Upper lobe of left lung (tissue), 6 donors: ENCODE results near the gene TBC1D4. TPM values are rescaled to one million over a fixed set of nuclear protein-coding genes. Genes with fewer than 3 reads are reported as not detected.

ENCODE experiments used
- ATAC-seq, 2 donors: fragments of 200-7000 bp; cut with Tn5 transposase; one replicate each; pipeline ENCODE4 v1.9.1; 2022; ENCODE audit warnings: mild to moderate bottlenecking in 2 of 2, moderate library complexity in 2 of 2; ENCODE audit not compliant: low FRiP score in 2 of 2
- DNase-seq, 2 donors: peaks; one replicate each; pipeline ENCODE4 v3.0.0-alpha.2; 2019 to 2020
- H3K27ac ChIP-seq, 4 donors: fragments of 200-600 bp; sonication (generic); one replicate each; pipeline ENCODE4 v1.5.1; 2016 to 2019
- H3K27me3 ChIP-seq, 4 donors: fragments of 200-600 bp; sonication (generic); one replicate each; pipeline ENCODE4 v1.5.1; 2017 to 2019
- H3K36me3 ChIP-seq, 4 donors: fragments of 200-600 bp; sonication (generic); one replicate each; pipeline ENCODE4 v1.5.1; 2016 to 2019
- H3K4me1 ChIP-seq, 4 donors: fragments of 200-600 bp; sonication (generic); one replicate each; pipeline ENCODE4 v1.5.1; 2018 to 2019
- H3K4me3 ChIP-seq, 4 donors: fragments of 200-600 bp; sonication (generic); one replicate each; pipeline ENCODE4 v1.5.1; 2017 to 2019; ENCODE audit warnings: mild to moderate bottlenecking in 2 of 4, moderate library complexity in 1 of 4
- H3K9me3 ChIP-seq, 4 donors: fragments of 200-600 bp; sonication (generic); one replicate each; pipeline ENCODE4 v1.5.1; 2018 to 2019
- EP300 ChIP-seq, 4 donors: sonication (generic); formaldehyde crosslinking; IDR thresholded peaks; one replicate each; pipeline ENCODE4 v1.5.1; 2017; ENCODE audit warnings: antibody characterized with exemption in 4 of 4, control low read depth in 2 of 4
- POLR2A ChIP-seq, 4 donors: fragments of 450-650 bp; IDR thresholded peaks; one replicate each; pipeline ENCODE4 v1.5.1; 2016 to 2017; ENCODE audit warnings: antibody characterized with exemption in 4 of 4, mild to moderate bottlenecking in 2 of 4
- POLR2AphosphoS5 ChIP-seq, 2 donors: sonication (generic); formaldehyde crosslinking; IDR thresholded peaks; one replicate each; pipeline ENCODE4 v1.5.1; 2017; ENCODE audit warnings: antibody characterized with exemption in 2 of 2
- WGBS, 2 donors: methylation state at CpG; one replicate each; pipeline ENCODE4 v1.1.5; 2017 to 2018; 5-methylcytosine and 5-hydroxymethylcytosine counted together
- total RNA-seq, 6 donors: library from RNA; depleted of rRNA in 4 of 6; stranded (reverse); fragments of >200 nt in 4 of 6; gene quantifications; one replicate each; pipeline versions ENCODE4 v1.1.0 to v1.2.1, GENCODE V29; 2016 to 2021
- TF ChIP-seq, protein P1 (sequence below), 6 experiments: fragments of 450-650 bp in 4 of 6; fragments of 200-600 bp in 2 of 6; sonication (generic) in 2 of 6; IDR thresholded peaks; one replicate each; pipeline ENCODE4 v1.5.1; 2016 to 2019; ENCODE audit warnings: antibody characterized with exemption in 6 of 6
- donor health status: DM: no; HTN: no; CAD: no; lungs with moderate emphysema.
- donor health status: DM: no; HTN: yes; CAD: no; lungs with severe emphysema.

TBC1D4 gene
- total RNA-seq, 6 donors from 2014 or later, result 26.1 to 97.4 (median 30.7) TPM

GRCh38 chr13:75299913-75300862 lies 181.8 kb downstream of the TBC1D4 start:
- TF ChIP-seq POLR2A (IDR thresholded peaks at IDR 0.05) (no peak), POLR2AphosphoS5 (IDR thresholded peaks at IDR 0.05) (no peak)
- Histone ChIP-seq H3K4me3 (no peak overlapping the region), H3K36me3 (peaks cover 0 to 8% (median 4%) of the 10 kb centered on the region in 4 donors), H3K9me3 (no peaks in the 10 kb centered on the region), H3K27ac (no peak overlapping the region), H3K27me3 (no peaks in the 10 kb centered on the region), H3K4me1 (no peaks in the 10 kb centered on the region)
- WGBS, 2 donors, result 86 to 90% methylated on average over 4 of the region's 4 CpGs
- DNase-seq, result no peak
- ATAC-seq, result no peak

DNA sequence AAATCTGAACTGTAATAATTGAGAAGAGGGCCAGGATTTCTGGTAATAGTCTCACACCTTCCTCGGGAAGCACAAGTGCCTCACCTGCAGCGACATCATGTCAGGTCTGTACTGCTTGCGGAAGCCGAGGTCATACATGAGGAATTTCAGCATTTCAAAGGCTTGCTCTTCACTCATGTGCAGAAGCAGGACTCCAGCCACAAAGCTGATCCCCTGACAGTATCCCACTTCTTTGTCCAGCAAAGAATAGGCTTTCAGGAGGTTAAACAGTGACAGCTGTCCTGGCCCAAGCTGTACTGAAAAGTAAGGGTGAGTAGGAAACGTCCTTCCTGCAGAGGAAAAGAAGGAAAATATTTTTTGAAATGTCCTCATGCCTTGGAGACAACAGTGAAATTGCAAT lies 182.7 kb downstream of the TBC1D4 start:
- no peak overlapping the region for H3K27ac ChIP-seq
- H3K9me3 ChIP-seq, result no peaks in the 10 kb centered on the region
- no peak for TF ChIP-seq POLR2A (IDR thresholded peaks at IDR 0.05)
- no peak for TF ChIP-seq POLR2AphosphoS5 (IDR thresholded peaks at IDR 0.05)
- TF ChIP-seq EP300 (IDR thresholded peaks at IDR 0.05), result no peak
- TF ChIP-seq, protein P1, sequence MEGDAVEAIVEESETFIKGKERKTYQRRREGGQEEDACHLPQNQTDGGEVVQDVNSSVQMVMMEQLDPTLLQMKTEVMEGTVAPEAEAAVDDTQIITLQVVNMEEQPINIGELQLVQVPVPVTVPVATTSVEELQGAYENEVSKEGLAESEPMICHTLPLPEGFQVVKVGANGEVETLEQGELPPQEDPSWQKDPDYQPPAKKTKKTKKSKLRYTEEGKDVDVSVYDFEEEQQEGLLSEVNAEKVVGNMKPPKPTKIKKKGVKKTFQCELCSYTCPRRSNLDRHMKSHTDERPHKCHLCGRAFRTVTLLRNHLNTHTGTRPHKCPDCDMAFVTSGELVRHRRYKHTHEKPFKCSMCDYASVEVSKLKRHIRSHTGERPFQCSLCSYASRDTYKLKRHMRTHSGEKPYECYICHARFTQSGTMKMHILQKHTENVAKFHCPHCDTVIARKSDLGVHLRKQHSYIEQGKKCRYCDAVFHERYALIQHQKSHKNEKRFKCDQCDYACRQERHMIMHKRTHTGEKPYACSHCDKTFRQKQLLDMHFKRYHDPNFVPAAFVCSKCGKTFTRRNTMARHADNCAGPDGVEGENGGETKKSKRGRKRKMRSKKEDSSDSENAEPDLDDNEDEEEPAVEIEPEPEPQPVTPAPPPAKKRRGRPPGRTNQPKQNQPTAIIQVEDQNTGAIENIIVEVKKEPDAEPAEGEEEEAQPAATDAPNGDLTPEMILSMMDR (IDR thresholded peaks at IDR 0.05), result no peak
- H3K27me3 ChIP-seq, result no peaks in the 10 kb centered on the region
- H3K36me3 ChIP-seq, result peaks cover 0 to 8% (median 4%) of the 10 kb centered on the region in 4 donors
- ATAC-seq, result no peak
- H3K4me1 ChIP-seq, result no peaks in the 10 kb centered on the region
- no peak overlapping the region for H3K4me3 ChIP-seq
- no peak for DNase-seq
- 81 to 82% methylated on average over 5 of the region's 5 CpGs for WGBS, 2 donors

- H3K4me1 ChIP-seq, result no peaks in the 10 kb centered on the region
- peaks cover 0 to 8% (median 4%) of the 10 kb centered on the region in 4 donors for H3K36me3 ChIP-seq
- WGBS, 2 donors, result 60 to 65% methylated on average over 1 of the region's 1 CpG
- TF ChIP-seq EP300 (IDR thresholded peaks at IDR 0.05), result no peak
- TF ChIP-seq, protein P1 (IDR thresholded peaks at IDR 0.05), result no peak
- no peak for TF ChIP-seq POLR2A (IDR thresholded peaks at IDR 0.05)
- TF ChIP-seq POLR2AphosphoS5 (IDR thresholded peaks at IDR 0.05), result no peak
- DNase-seq (no peak), ATAC-seq (no peak)
- H3K9me3 ChIP-seq, result no peaks in the 10 kb centered on the region
- H3K4me3 ChIP-seq, result no peak overlapping the region
- no peaks in the 10 kb centered on the region for H3K27me3 ChIP-seq
- H3K27ac ChIP-seq, result no peak overlapping the region
These were observed 185.3 kb downstream of the TBC1D4 start for GRCh38 chr13:75296641-75297040.

DNA sequence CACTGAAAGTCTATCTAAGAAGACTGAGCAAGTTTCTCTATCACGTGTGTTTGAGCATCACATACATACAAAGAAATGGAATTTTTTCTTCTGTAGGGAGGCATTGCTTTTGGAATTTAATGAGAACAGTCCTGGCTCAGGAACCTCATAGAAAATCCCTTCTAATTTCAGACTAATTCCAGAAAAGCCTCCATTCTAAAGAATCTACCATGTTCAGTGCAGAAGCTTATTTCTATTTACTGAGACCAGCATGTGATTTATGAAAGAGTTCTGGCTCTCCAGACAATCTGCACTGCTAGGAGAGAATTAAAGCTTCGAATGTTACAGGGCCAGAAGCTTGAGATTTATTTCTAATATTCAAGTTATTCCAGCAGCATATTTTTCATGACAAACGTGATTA lies 186.8 kb downstream of the TBC1D4 start:
- TF ChIP-seq POLR2AphosphoS5 (IDR thresholded peaks at IDR 0.05), result no peak
- TF ChIP-seq, protein P1 (IDR thresholded peaks at IDR 0.05), result no peak
- Histone ChIP-seq H3K27me3 (no peaks in the 10 kb centered on the region), H3K4me1 (no peaks in the 10 kb centered on the region), H3K27ac (no peak overlapping the region), H3K9me3 (no peaks in the 10 kb centered on the region), H3K4me3 (no peak overlapping the region), H3K36me3 (peaks cover 0 to 12% (median 4%) of the 10 kb centered on the region in 4 donors)
- no peak for DNase-seq
- ATAC-seq, result no peak
- WGBS, 2 donors, result 78 to 91% methylated on average over 3 of the region's 3 CpGs

DNA sequence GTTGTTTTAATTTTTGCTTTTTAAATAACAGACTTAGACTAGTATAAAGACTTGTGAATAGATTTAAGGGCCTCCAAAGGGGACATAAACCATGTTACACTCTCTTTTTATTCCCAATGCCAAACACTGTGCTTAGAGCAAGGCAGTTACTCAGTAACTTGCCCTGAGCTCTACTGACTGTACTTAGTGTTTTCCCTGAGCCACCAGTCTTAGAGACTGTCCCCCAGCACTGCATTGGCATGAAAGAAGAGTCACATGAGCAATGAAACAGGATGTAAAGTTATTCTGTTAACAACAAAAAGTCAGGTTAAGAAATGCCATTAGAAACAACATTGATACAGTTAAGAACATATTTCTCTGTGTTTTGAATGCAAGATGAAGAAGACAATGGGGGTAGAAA lies 187.9 kb downstream of the TBC1D4 start:
- no peak overlapping the region for H3K27ac ChIP-seq
- no peaks in the 10 kb centered on the region for H3K9me3 ChIP-seq
- no peaks in the 10 kb centered on the region for H3K4me1 ChIP-seq
- peaks cover 0 to 8% (median 3%) of the 10 kb centered on the region in 4 donors for H3K36me3 ChIP-seq
- ATAC-seq (no peak), DNase-seq (no peak)
- H3K4me3 ChIP-seq, result no peak overlapping the region
- no peak for TF ChIP-seq EP300 (IDR thresholded peaks at IDR 0.05)
- TF ChIP-seq, protein P1 (IDR thresholded peaks at IDR 0.05), result no peak
- no peaks in the 10 kb centered on the region for H3K27me3 ChIP-seq
